Right lobe of liver (tissue), 6 donors: ENCODE results near the gene LIG1. TPM values are rescaled to one million over a fixed set of nuclear protein-coding genes. Genes with fewer than 3 reads are reported as not detected.

ENCODE experiments used
- ATAC-seq, 4 donors: fragments of 200-7000 bp; cut with Tn5 transposase; one replicate each; pipeline ENCODE4 v1.9.1; 2020; ENCODE audit warnings: mild to moderate bottlenecking in 4 of 4, moderate library complexity in 4 of 4
- DNase-seq, 3 donors: peaks; one replicate each; pipeline ENCODE4 v3.0.0-alpha.2; 2020
- H3K27ac ChIP-seq, 3 donors: fragments of 200-600 bp; one replicate each; pipeline ENCODE4 v1.8.0; 2022
- H3K27me3 ChIP-seq, 2 donors: fragments of 200-600 bp; one replicate each; pipeline ENCODE4 v1.8.0; 2022
- H3K36me3 ChIP-seq, 4 donors: fragments of 200-600 bp; sonication (generic) in 1 of 4; one replicate each; pipeline versions ENCODE4 v1.5.1 to v1.8.0; 2017 to 2022; ENCODE audit warnings: control low read depth in 1 of 4
- H3K4me1 ChIP-seq, 4 donors: fragments of 200-600 bp; sonication (generic) in 1 of 4; one replicate each; pipeline versions ENCODE4 v1.5.1 to v1.8.0; 2017 to 2022; ENCODE audit warnings: control low read depth in 1 of 4
- H3K4me3 ChIP-seq, 3 donors: fragments of 200-600 bp; one replicate each; pipeline ENCODE4 v1.8.0; 2022
- H3K9me3 ChIP-seq, 4 donors: fragments of 200-600 bp; sonication (generic) in 1 of 4; one replicate each; pipeline versions ENCODE4 v1.5.1 to v1.8.0; 2017 to 2022; ENCODE audit warnings: control low read depth in 1 of 4
- POLR2A ChIP-seq: fragments of 450-650 bp; IDR thresholded peaks from one replicate; pipeline ENCODE4 v1.6.1; 2017; ENCODE audit warnings: antibody characterized with exemption, mild to moderate bottlenecking
- WGBS: methylation state at CpG from one replicate; pipeline ENCODE4 v1.1.6; 2018; ENCODE audit warnings: low coverage, low lambda C conversion rate; ENCODE audit not compliant: insufficient coverage; ENCODE audit errors: missing lambda C conversion rate; 5-methylcytosine and 5-hydroxymethylcytosine counted together
- intact Hi-C, 2 donors: fragments of 100-400 bp; cut with DNase I; formaldehyde crosslinking; loops; one replicate each; pipeline versions ENCODE4 v1.11.2 to v1.14.1; 2022
- total RNA-seq, 6 experiments: library from RNA; depleted of rRNA in 2 of 6; stranded (reverse); fragments of >200 nt in 2 of 6; fragmentation: NEBNext Ultra II Directional in 3 of 6; extraction: Animal tissue kit (Norgen Biotek cat#: 25700) in 3 of 6; gene quantifications; one replicate each; pipeline versions ENCODE4 v1.1.0 to v1.2.4, GENCODE V29; 2016 to 2023
- TF ChIP-seq, protein P1 (sequence below), 4 donors: fragments of 200-600 bp in 3 of 4; fragments of 450-650 bp in 1 of 4; IDR thresholded peaks; one replicate each; pipeline versions ENCODE4 v1.5.1 to v1.8.0; 2016 to 2022; ENCODE audit warnings: antibody characterized with exemption in 4 of 4, mild to moderate bottlenecking in 2 of 4
- donor health status: DM: no; HTN: yes; CAD: no.
- donor health status: DM: no; HTN: no; CAD: no.
- donor health status: DM: no; HTN: no; CAD: no.
- donor health status: DM: no; HTN: yes; CAD: no.
- donor health status: DM: no; HTN: yes; CAD: no.

LIG1 gene
- total RNA-seq, 6 experiments from 2014 or later: 5.2 to 16.6 (median 7.7) TPM

DNA sequence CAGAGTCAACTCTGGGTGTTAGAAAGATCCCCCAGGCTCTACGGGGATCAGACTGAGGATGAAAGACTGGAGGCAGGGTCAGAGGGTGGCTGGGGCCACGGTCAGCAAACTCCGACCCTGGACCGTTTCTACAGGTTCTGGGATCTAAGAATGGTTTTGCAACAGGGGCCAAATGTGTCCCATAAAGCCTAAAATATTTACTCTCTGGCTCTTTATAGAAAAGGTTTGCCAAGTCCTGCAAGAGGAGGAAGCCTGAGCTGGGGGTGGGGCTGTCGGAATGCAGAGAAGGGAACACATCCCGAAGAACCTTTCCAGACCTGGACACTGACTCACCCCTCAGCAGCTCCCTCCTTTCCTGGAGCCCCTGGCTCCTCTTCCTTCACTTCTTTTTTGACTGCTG is 20.7 kb downstream of the LIG1 start:
- no peaks in the 10 kb centered on the region for H3K36me3 ChIP-seq
- 5% methylated on average over 3 of the region's 6 CpGs for WGBS

GRCh38 chr19:48148576-48148975 is 21.6 kb downstream of the LIG1 start:
- WGBS: 67% methylated on average over 2 of the region's 9 CpGs
- H3K27ac ChIP-seq: no peak overlapping the region

More for the DNA sequence above, 20.7 kb downstream of the LIG1 start:
- H3K27ac ChIP-seq: peak overlapping the region in 1 of 3 donors; percentile 59
- peak; percentile 55 to 73 (median 66) for DNase-seq
- H3K27me3 ChIP-seq: no peaks in the 10 kb centered on the region
- intact Hi-C loops: loop anchor here in 1 of 2 donors (5.0 kb wide), 1 partner anchor 37 kb away; the partner anchor contains the start of gene PLA2G4C
- no peak overlapping the region for H3K4me3 ChIP-seq
- peaks cover 0 to 26% (median 11%) of the 10 kb centered on the region in 4 donors for H3K4me1 ChIP-seq
- TF ChIP-seq POLR2A: no peak
- TF ChIP-seq, protein P1, sequence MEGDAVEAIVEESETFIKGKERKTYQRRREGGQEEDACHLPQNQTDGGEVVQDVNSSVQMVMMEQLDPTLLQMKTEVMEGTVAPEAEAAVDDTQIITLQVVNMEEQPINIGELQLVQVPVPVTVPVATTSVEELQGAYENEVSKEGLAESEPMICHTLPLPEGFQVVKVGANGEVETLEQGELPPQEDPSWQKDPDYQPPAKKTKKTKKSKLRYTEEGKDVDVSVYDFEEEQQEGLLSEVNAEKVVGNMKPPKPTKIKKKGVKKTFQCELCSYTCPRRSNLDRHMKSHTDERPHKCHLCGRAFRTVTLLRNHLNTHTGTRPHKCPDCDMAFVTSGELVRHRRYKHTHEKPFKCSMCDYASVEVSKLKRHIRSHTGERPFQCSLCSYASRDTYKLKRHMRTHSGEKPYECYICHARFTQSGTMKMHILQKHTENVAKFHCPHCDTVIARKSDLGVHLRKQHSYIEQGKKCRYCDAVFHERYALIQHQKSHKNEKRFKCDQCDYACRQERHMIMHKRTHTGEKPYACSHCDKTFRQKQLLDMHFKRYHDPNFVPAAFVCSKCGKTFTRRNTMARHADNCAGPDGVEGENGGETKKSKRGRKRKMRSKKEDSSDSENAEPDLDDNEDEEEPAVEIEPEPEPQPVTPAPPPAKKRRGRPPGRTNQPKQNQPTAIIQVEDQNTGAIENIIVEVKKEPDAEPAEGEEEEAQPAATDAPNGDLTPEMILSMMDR (IDR thresholded peaks at IDR 0.05): no peak
- no peaks in the 10 kb centered on the region for H3K9me3 ChIP-seq
- peak; percentile 75 to 87 (median 84) for ATAC-seq

DNA sequence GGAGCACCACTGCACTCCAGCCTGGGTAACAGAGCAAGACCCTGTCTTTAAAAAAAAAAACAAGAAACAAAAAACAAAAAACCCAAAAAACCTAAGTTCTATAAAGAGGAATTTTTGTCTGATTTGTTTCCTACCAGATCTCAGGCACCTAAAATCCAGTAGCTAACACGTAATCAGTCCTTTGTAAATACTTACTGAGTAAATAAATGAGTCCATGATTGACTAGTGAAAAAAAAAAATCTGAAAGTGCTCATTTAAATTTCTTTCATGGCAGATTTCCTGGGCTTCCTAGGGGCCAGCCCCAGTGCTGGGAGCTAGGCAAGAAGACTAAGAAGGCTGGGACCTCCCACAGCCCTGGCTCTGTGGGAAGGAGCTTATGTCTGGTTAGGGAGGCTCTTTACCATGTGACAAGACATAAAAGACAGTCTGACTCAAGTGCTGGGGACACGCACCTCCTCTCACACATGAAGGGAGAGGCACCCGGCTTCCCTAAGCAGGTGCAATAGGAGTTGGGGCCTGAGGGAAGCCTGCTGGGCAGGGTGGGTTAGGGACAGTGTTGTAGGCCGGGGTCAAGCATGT is 22.5 kb downstream of the LIG1 start:
- intact Hi-C loops: loop anchor here in 1 of 2 donors (5.0 kb wide), 1 partner anchor 35 kb away; the partner anchor contains the start of gene PLA2G4C
- H3K9me3 ChIP-seq: no peaks in the 10 kb centered on the region
- no peak overlapping the region for H3K4me3 ChIP-seq
- DNase-seq: no peak
- H3K27ac ChIP-seq: peak overlapping the region in 1 of 3 donors; percentile 29
- ATAC-seq: peak; percentile 12 to 59 (median 38)
- TF ChIP-seq, protein P1 (IDR thresholded peaks at IDR 0.05): no peak
- TF ChIP-seq POLR2A: no peak
- H3K4me1 ChIP-seq: peaks cover 0 to 26% (median 11%) of the 10 kb centered on the region in 4 donors
- H3K36me3 ChIP-seq: no peaks in the 10 kb centered on the region
- H3K27me3 ChIP-seq: no peaks in the 10 kb centered on the region
- WGBS: 32% methylated on average over 1 of the region's 4 CpGs

More at GRCh38 chr19:48148576-48148975, 21.6 kb downstream of the LIG1 start:
- intact Hi-C loops: loop anchor here in 1 of 2 donors (5.0 kb wide), 1 partner anchor 36 kb away; the partner anchor contains the start of gene PLA2G4C
- Histone ChIP-seq H3K4me1 (peaks cover 0 to 26% (median 11%) of the 10 kb centered on the region in 4 donors), H3K27me3 (no peaks in the 10 kb centered on the region), H3K36me3 (no peaks in the 10 kb centered on the region), H3K4me3 (no peak overlapping the region), H3K9me3 (no peaks in the 10 kb centered on the region)
- TF ChIP-seq, protein P1 (IDR thresholded peaks at IDR 0.05): no peak
- TF ChIP-seq POLR2A: no peak
- no peak for ATAC-seq
- no peak for DNase-seq

DNA sequence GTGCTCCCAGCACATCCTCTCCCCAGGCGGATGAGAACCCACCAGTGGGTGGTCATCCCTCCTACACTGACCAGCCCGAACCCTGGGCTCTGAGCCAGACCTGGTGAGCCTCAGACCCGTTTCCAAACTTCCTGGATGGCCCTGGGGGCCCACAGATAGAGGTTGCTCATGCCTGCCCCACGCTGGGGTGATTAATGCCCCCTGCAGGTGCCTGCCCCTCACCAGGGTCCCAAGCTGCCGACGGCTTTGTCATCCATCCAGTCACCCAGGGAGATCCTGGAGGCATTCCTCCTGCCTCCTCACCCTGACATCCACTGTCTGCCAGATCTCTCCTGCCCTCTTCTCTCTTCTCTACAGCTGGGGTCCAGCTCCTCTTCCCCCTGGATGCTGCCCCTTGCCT is 31.1 kb downstream of the LIG1 start:
- no peak overlapping the region for H3K4me3 ChIP-seq
- H3K36me3 ChIP-seq: no peaks in the 10 kb centered on the region
- TF ChIP-seq, protein P1 (IDR thresholded peaks at IDR 0.05): no peak
- no peak for TF ChIP-seq POLR2A
- DNase-seq (no peak), ATAC-seq (no peak)
- intact Hi-C loops: no loop called here
- no CpG with 5 or more reads among the region's 6 CpGs for WGBS
- H3K27me3 ChIP-seq: no peaks in the 10 kb centered on the region
- H3K4me1 ChIP-seq: no peaks in the 10 kb centered on the region
- no peaks in the 10 kb centered on the region for H3K9me3 ChIP-seq
- no peak overlapping the region for H3K27ac ChIP-seq
